Measurements from ENCODE around the gene IFNA7.
"Not testable (repeated sequence)": the region's sequence is repeated elsewhere in the genome, so short reads cannot be mapped to it uniquely, and the experiment has no call there.

IFNA7 gene

DNA sequence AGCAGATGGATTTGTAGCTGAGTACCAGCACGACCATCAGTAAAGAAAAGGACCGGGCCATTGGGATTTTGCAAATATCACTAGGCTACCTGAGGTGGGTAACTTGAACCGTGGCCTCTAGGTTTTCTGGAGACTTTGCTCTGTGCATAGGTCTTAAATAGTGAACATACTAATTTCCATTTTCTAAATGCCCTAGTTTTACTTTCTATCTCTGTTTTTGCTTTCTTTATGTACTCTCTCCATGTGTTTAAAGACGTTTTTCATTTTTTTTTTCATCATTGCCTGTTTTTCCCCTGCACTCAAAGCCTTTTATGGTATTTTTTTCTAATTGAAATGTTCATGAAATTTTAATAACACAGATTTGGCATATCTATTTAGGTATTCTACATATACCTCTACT lies at the start of gene IFNA7:
Gene IFNA7, minus strand, starts transcription at position 101 of the 400 bp plus-strand sequence. Its CDS starts 40 bp downstream, at position 61.
- not testable (repeated sequence) for H3K4me3 ChIP-seq (ENCODE audit: severe bottlenecking); ATAC-seq (ENCODE audit: low read depth); H3K27ac ChIP-seq (ENCODE audit: poor library complexity, severe bottlenecking); DNase-seq (ENCODE audit: low spot score); H3K9me3 ChIP-seq (ENCODE audit: severe bottlenecking); H3K27me3 ChIP-seq (ENCODE audit: insufficient read depth, poor library complexity, severe bottlenecking); H3K36me3 ChIP-seq (ENCODE audit: low read depth); H3K4me1 ChIP-seq (ENCODE audit: insufficient read depth, poor library complexity, severe bottlenecking)

DNA sequence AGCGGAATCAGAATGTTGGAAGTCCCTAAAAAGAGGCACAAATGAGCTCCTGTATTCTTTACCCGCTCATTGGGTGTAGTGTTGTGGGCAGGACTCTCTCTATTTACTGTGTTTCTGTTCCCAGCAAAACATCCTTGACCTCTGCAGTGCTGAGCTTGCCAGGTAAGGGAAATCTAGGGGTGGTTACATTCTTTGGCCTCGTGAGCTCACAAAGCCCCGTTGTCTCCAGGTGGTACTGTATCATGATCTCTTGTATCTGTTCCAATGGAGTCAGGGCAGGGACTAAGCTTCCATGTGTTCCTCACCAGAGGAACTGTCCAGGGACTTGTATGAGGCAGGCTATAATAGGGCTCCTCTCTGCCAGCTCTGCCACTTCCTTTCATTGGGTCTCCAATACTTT lies 49.6 kb upstream of the IFNA7 start:
- Histone ChIP-seq H3K27ac (ENCODE audit: poor library complexity, severe bottlenecking) (no peak overlapping the region), H3K9me3 (ENCODE audit: severe bottlenecking) (no peaks in the 10 kb centered on the region), H3K27me3 (ENCODE audit: insufficient read depth, poor library complexity, severe bottlenecking) (peaks cover 35% of the 10 kb centered on the region), H3K36me3 (ENCODE audit: low read depth) (no peaks in the 10 kb centered on the region), H3K4me3 (ENCODE audit: severe bottlenecking) (no peak overlapping the region), H3K4me1 (ENCODE audit: insufficient read depth, poor library complexity, severe bottlenecking) (no peaks in the 10 kb centered on the region)
- DNase-seq (ENCODE audit: low spot score) (no peak), ATAC-seq (ENCODE audit: low read depth) (no peak; the same call in 2 of the 3 replicates)
- TF ChIP-seq, protein P1, sequence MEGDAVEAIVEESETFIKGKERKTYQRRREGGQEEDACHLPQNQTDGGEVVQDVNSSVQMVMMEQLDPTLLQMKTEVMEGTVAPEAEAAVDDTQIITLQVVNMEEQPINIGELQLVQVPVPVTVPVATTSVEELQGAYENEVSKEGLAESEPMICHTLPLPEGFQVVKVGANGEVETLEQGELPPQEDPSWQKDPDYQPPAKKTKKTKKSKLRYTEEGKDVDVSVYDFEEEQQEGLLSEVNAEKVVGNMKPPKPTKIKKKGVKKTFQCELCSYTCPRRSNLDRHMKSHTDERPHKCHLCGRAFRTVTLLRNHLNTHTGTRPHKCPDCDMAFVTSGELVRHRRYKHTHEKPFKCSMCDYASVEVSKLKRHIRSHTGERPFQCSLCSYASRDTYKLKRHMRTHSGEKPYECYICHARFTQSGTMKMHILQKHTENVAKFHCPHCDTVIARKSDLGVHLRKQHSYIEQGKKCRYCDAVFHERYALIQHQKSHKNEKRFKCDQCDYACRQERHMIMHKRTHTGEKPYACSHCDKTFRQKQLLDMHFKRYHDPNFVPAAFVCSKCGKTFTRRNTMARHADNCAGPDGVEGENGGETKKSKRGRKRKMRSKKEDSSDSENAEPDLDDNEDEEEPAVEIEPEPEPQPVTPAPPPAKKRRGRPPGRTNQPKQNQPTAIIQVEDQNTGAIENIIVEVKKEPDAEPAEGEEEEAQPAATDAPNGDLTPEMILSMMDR (IDR thresholded peaks at IDR 0.05; ENCODE audit: poor library complexity, severe bottlenecking), result no peak

DNA sequence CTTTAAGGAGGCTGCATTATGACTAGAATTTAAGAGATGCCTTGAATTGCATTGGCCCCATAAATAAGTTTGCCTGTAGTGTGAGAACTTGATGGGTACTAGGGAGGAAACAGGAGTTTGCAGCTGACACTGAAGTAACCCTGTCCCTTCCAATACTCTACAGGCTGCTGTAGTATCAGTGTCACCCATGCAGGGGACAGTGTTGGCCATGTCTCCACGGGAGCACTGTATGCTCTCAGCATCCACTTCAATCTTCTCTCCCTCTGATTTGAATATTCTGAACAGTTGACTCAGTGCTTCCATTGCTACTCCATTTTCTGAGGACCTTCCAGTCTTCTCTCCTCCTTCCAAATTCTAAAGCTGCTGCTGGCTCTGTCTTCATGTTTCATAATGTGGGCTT lies 49.2 kb upstream of the IFNA7 start:
- DNase-seq (ENCODE audit: low spot score), result no peak
- Histone ChIP-seq H3K27ac (ENCODE audit: poor library complexity, severe bottlenecking) (no peak overlapping the region), H3K9me3 (ENCODE audit: severe bottlenecking) (no peaks in the 10 kb centered on the region), H3K4me3 (ENCODE audit: severe bottlenecking) (no peak overlapping the region), H3K27me3 (ENCODE audit: insufficient read depth, poor library complexity, severe bottlenecking) (peaks cover 35% of the 10 kb centered on the region), H3K36me3 (ENCODE audit: low read depth) (no peaks in the 10 kb centered on the region), H3K4me1 (ENCODE audit: insufficient read depth, poor library complexity, severe bottlenecking) (no peaks in the 10 kb centered on the region)
- no peak for ATAC-seq (ENCODE audit: low read depth)
- TF ChIP-seq, protein P1 (IDR thresholded peaks at IDR 0.05; ENCODE audit: poor library complexity, severe bottlenecking), result no peak

DNA sequence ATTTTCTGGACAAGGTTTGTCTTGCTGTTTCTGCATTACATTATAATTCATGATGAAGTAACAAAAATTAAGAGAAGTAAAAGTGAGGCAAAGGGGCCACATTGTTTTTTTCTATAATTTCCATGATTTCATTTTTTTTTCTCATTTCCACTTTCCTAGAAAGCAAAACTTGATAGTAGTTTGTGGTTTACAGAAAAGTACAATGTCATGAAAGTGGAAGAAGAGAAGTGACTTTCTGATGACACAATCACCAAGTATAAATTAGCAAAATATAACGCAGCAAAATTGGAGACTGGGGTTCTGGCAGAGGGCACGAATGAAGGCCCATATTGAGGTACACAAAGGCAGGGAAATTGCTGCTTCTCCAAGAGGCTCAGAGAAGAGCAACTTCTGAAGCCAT lies 42.8 kb upstream of the IFNA7 start:
- Histone ChIP-seq H3K27me3 (ENCODE audit: insufficient read depth, poor library complexity, severe bottlenecking) (peaks cover 30% of the 10 kb centered on the region), H3K4me1 (ENCODE audit: insufficient read depth, poor library complexity, severe bottlenecking) (no peaks in the 10 kb centered on the region), H3K4me3 (ENCODE audit: severe bottlenecking) (no peak overlapping the region), H3K36me3 (ENCODE audit: low read depth) (no peaks in the 10 kb centered on the region), H3K27ac (ENCODE audit: poor library complexity, severe bottlenecking) (no peak overlapping the region), H3K9me3 (ENCODE audit: severe bottlenecking) (no peaks in the 10 kb centered on the region)
- TF ChIP-seq, protein P1 (IDR thresholded peaks at IDR 0.05; ENCODE audit: poor library complexity, severe bottlenecking), result no peak
- DNase-seq (ENCODE audit: low spot score), result no peak
- no peak for ATAC-seq (ENCODE audit: low read depth)

DNA sequence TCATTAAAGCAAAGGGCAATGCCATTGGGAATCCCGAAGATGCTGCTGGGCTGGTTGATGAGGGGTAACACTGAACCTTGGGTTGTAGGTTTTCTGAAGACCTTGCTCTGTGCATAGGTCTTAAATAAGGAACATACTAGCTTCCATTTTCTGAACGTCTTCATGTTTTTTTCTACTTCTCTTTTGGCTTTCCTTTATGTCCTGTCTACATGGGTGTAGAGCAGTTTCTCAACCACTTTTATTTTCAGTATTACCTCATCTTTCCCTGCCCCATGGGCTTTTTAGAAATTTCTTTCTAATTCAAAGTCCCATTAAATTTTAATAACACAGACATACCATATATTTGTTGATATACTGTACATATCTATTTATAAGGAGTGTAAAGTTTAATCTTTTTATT lies 37.9 kb upstream of the IFNA7 start, which contains the start of gene IFNA14:
Gene IFNA14, minus strand, starts transcription at position 95 of the 400 bp plus-strand sequence. Its CDS starts 70 bp downstream, at position 25.
- no peak within 1 kb of the TSS for H3K4me3 ChIP-seq (ENCODE audit: severe bottlenecking)
- H3K9me3 ChIP-seq (ENCODE audit: severe bottlenecking), result no peaks in the 10 kb centered on the region
- no peak for DNase-seq (ENCODE audit: low spot score)
- TF ChIP-seq, protein P1 (IDR thresholded peaks at IDR 0.05; ENCODE audit: poor library complexity, severe bottlenecking), result no peak
- peaks cover 21% of the 10 kb centered on the region for H3K27me3 ChIP-seq (ENCODE audit: insufficient read depth, poor library complexity, severe bottlenecking)
- H3K4me1 ChIP-seq (ENCODE audit: insufficient read depth, poor library complexity, severe bottlenecking), result no peaks in the 10 kb centered on the region
- ATAC-seq (ENCODE audit: low read depth), result no peak
- H3K27ac ChIP-seq (ENCODE audit: poor library complexity, severe bottlenecking), result no peak within 1 kb of the TSS
- H3K36me3 ChIP-seq (ENCODE audit: low read depth), result no peaks in the 10 kb centered on the region

DNA sequence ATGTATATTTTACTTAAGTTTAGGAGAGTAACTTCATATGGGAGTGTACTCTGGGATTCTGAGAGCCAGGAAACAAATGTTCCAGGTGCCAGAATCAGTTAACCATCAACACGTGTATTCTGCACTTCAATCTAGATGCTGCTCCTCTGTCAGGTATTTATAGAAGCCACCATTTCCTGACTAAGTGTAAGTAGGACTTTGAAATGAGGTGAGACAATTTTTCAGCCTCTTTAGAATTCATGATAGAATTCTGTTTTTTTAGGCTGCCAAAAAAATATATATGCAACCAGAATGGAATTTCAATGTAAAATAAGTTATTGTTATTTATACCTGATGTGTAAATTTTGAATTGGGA lies 34.3 kb upstream of the IFNA7 start:
- H3K36me3 ChIP-seq (ENCODE audit: low read depth); H3K4me3 ChIP-seq (ENCODE audit: severe bottlenecking); H3K27me3 ChIP-seq (ENCODE audit: insufficient read depth, poor library complexity, severe bottlenecking); ATAC-seq (ENCODE audit: low read depth); H3K9me3 ChIP-seq (ENCODE audit: severe bottlenecking); H3K4me1 ChIP-seq (ENCODE audit: insufficient read depth, poor library complexity, severe bottlenecking); DNase-seq (ENCODE audit: low spot score); H3K27ac ChIP-seq (ENCODE audit: poor library complexity, severe bottlenecking): not testable (repeated sequence)

Measured in RWPE2 (cell line).